HCT116 (cell line): ENCODE data around the gene CD93. TPM values are rescaled to one million over a fixed set of nuclear protein-coding genes. Genes with fewer than 3 reads are reported as not detected.

Experiments
- ATAC-seq: fragments of 200-7000 bp; cut with Tn5 transposase; 2 replicates; pipeline ENCODE4 v1.9.1; 2020; ENCODE audit warnings: mild to moderate bottlenecking, moderate library complexity
- BruUV-seq: library from RNA; stranded (reverse); fragments of 400-500 nt; replicated peaks from 2 replicates; lab custom pipeline; 2021; lab: Mats Ljungman, UMichigan
- CTCF ChIA-PET: fragments of 300-600 bp; sonication (Branson Sonifier 250); formaldehyde crosslinking; loops from one replicate; lab custom pipeline; 2021; ENCODE audit warnings: antibody characterized with exemption; lab: Charles Lee
- POLR2A ChIA-PET: fragments of 300-600, 350-600 bp; sonication (Branson Sonifier 250); formaldehyde crosslinking; loops from one replicate; lab custom pipeline; 2021; ENCODE audit warnings: antibody characterized with exemption; lab: Charles Lee
- RAD21 ChIA-PET, 2 experiments: fragments of 300-600 bp; sonication (Branson Sonifier 250); formaldehyde crosslinking; loops; one replicate each; lab custom pipeline; 2023; ENCODE audit warnings: low total read pairs in 2 of 2; ENCODE audit not compliant: uncharacterized antibody in 2 of 2, unreplicated experiment in 2 of 2, low non-redundant PET in 1 of 2; lab: Charles Lee
- DNase-seq: peaks from one replicate; pipeline ENCODE4 v3.0.0-alpha.2; 2010; ENCODE audit warnings: low read depth, low spot score
- H2AFZ ChIP-seq: fragments of 200-600 bp; shearing (Covaris generic), sonication (generic); 2 replicates; pipeline ENCODE4 v1.6.1; 2017; ENCODE audit warnings: low read depth, mixed run types, mixed read lengths, antibody characterized with exemption, low read length; ENCODE audit not compliant: poor library complexity, severe bottlenecking
- H3K27ac ChIP-seq: 2 replicates; pipeline ENCODE4 v1.5.1; 2012; ENCODE audit warnings: low read depth, low read length
- H3K27me3 ChIP-seq: fragments of 200-600 bp; sonication (generic); 2 replicates; pipeline ENCODE4 v1.6.1; 2016; ENCODE audit warnings: mixed run types, low read length, mixed read lengths; ENCODE audit not compliant: insufficient read depth
- H3K36me3 ChIP-seq, 2 experiments: fragments of 200-500 bp in 1 of 2; fragments of 200-600 bp in 1 of 2; sonication (Bioruptor generic) in 1 of 2; sonication (generic) in 1 of 2; 2 replicates each; pipeline versions ENCODE4 v1.5.1 to v1.6.1; 2014 to 2016; ENCODE audit warnings: low read length in 2 of 2, inconsistent platforms in 1 of 2, mixed read lengths in 1 of 2, mixed run types in 1 of 2; ENCODE audit not compliant: insufficient read depth in 2 of 2, control insufficient read depth in 1 of 2
- H3K4me1 ChIP-seq, 2 experiments: fragments of 200-600 bp in 1 of 2; sonication (generic) in 1 of 2; 2 replicates each; pipeline versions ENCODE4 v1.5.1 to v1.6.1; 2012 to 2017; ENCODE audit warnings: low read length in 2 of 2, inconsistent platforms in 1 of 2, mild to moderate bottlenecking in 1 of 2, mixed read lengths in 1 of 2, mixed run types in 1 of 2, moderate library complexity in 1 of 2; ENCODE audit not compliant: insufficient read depth in 2 of 2, control insufficient read depth in 1 of 2
- H3K4me2 ChIP-seq: fragments of 200-600 bp; sonication (generic); 2 replicates; pipeline ENCODE4 v1.6.1; 2017; ENCODE audit warnings: mixed run types, low read length, mixed read lengths
- H3K4me3 ChIP-seq, 2 experiments: fragments of 200-600 bp in 1 of 2; sonication (generic) in 1 of 2; replicated peaks in 1 of 2; 2 replicates each; pipeline ENCODE4 v1.5.1; 2011 to 2016; ENCODE audit warnings: low read length in 2 of 2, control low read depth in 1 of 2, low read depth in 1 of 2, mild to moderate bottlenecking in 1 of 2, mixed read lengths in 1 of 2, mixed run types in 1 of 2
- H3K79me2 ChIP-seq: fragments of 200-600 bp; sonication (generic); 2 replicates; pipeline ENCODE4 v1.6.1; 2017; ENCODE audit warnings: mild to moderate bottlenecking, mixed run types, low read length, moderate library complexity, mixed read lengths; ENCODE audit not compliant: insufficient read depth
- H3K9ac ChIP-seq: fragments of 200-600 bp; sonication (generic); 2 replicates; pipeline ENCODE4 v1.6.1; 2016; ENCODE audit warnings: low read length, mixed read lengths
- H3K9me2 ChIP-seq: fragments of 200-600 bp; sonication (generic), shearing (Covaris generic); 2 replicates; pipeline ENCODE4 v1.6.1; 2017; ENCODE audit warnings: mixed run types, mild to moderate bottlenecking, moderate library complexity; ENCODE audit not compliant: insufficient read depth
- H3K9me3 ChIP-seq, 2 experiments: fragments of 200-500 bp in 1 of 2; fragments of 200-600 bp in 1 of 2; sonication (Bioruptor generic) in 1 of 2; sonication (generic) in 1 of 2; 2 replicates each; pipeline ENCODE4 v1.6.1; 2014 to 2017; ENCODE audit warnings: low read length in 2 of 2, mixed read lengths in 2 of 2, inconsistent platforms in 1 of 2, low read depth in 1 of 2, mild to moderate bottlenecking in 1 of 2, mixed run types in 1 of 2, moderate library complexity in 1 of 2; ENCODE audit not compliant: control insufficient read depth in 1 of 2, insufficient read depth in 1 of 2
- H4K20me1 ChIP-seq: fragments of 200-600 bp; sonication (generic), shearing (Covaris generic); 2 replicates; pipeline ENCODE4 v1.6.1; 2017; ENCODE audit warnings: mixed run types, mild to moderate bottlenecking, moderate library complexity; ENCODE audit not compliant: insufficient read depth
- CEBPB ChIP-seq: IDR thresholded peaks from 2 replicates; pipeline ENCODE4 v1.6.1; 2012; ENCODE audit warnings: low read depth
- ELF1 ChIP-seq: IDR thresholded peaks from 2 replicates; pipeline ENCODE4 v1.6.1; 2012; ENCODE audit warnings: low read depth, borderline replicate concordance
- EZH2 ChIP-seq: fragments of 200-600 bp; sonication (generic); IDR thresholded peaks from 2 replicates; pipeline ENCODE4 v1.6.1; 2017; ENCODE audit warnings: antibody characterized with exemption, mixed run types
- EZH2phosphoT487 ChIP-seq: fragments of 200-600 bp; IDR thresholded peaks from 2 replicates; pipeline ENCODE4 v1.6.1; 2018; ENCODE audit warnings: antibody characterized with exemption, borderline replicate concordance
- FOSL1 ChIP-seq: IDR thresholded peaks from 2 replicates; pipeline ENCODE4 v1.6.1; 2012; ENCODE audit warnings: low read depth
- REST ChIP-seq: IDR thresholded peaks from 2 replicates; pipeline ENCODE4 v1.6.1; 2012; ENCODE audit warnings: low read depth
- SP1 ChIP-seq: IDR thresholded peaks from 2 replicates; pipeline ENCODE4 v1.6.1; 2012; ENCODE audit warnings: low read depth
- YY1 ChIP-seq: IDR thresholded peaks from 2 replicates; pipeline ENCODE4 v1.6.1; 2011; ENCODE audit warnings: low read length, low read depth, moderate library complexity, mild to moderate bottlenecking; ENCODE audit not compliant: insufficient replicate concordance; ENCODE audit errors: extremely low read depth
- intact Hi-C: fragments of 100-400 bp; cut with micrococcal nuclease; formaldehyde crosslinking; loops from 2 replicates; pipeline ENCODE4 v1.10.0; 2022
- total RNA-seq: library from RNA; stranded (reverse); gene quantifications from one replicate; pipeline ENCODE4 v1.2.1, GENCODE V29; 2021; ENCODE audit not compliant: unreplicated experiment
- TF ChIP-seq, protein P1 (sequence below): IDR thresholded peaks from 2 replicates; pipeline ENCODE4 v1.6.1; 2011; ENCODE audit warnings: mild to moderate bottlenecking, low read length, moderate library complexity; ENCODE audit not compliant: insufficient replicate concordance; ENCODE audit errors: extremely low read depth
- TF ChIP-seq, protein P2 (sequence below), 3 experiments: fragments of 200-600 bp in 1 of 3; sonication (generic) in 1 of 3; IDR thresholded peaks in 2 of 3; conservative IDR thresholded peaks in 1 of 3; 2 replicates each; pipeline ENCODE4 v1.5.1; 2012 to 2017; ENCODE audit warnings: low read depth in 2 of 3, low read length in 2 of 3, antibody characterized with exemption in 1 of 3, borderline replicate concordance in 1 of 3, control low read depth in 1 of 3, mild to moderate bottlenecking in 1 of 3, mixed read lengths in 1 of 3, mixed run types in 1 of 3, moderate library complexity in 1 of 3; ENCODE audit not compliant: insufficient read depth in 1 of 3

Gene CD93
- total RNA-seq, 1 experiment from 2014 or later, result 0.07 TPM

DNA sequence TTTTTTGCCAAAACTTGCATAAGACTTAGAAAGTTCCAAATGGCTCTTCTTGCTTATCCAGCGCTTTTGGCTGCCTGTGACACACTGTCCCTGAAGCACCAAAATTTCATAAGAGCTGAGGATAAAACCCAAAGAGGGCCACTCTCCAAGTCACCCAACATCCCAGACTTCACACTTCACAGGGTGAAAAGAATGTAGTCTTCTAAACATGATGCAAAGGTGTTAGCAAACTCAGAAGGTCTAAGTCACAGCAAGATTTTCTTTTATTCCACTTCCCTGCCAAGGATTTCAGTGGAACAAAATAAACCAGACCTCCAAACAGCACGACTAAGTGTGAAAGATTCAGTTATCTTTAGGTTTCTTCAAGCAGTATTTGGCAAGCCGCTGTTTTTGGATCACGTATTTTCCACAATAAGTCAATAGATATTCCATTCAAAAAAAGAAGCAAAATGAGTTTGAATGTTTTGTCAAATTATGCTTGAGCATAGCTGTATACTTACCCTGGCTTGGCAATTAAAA lies 44.6 kb upstream of the CD93 start:
- no peak for TF ChIP-seq ELF1
- TF ChIP-seq CEBPB, result no peak
- TF ChIP-seq, protein P1, sequence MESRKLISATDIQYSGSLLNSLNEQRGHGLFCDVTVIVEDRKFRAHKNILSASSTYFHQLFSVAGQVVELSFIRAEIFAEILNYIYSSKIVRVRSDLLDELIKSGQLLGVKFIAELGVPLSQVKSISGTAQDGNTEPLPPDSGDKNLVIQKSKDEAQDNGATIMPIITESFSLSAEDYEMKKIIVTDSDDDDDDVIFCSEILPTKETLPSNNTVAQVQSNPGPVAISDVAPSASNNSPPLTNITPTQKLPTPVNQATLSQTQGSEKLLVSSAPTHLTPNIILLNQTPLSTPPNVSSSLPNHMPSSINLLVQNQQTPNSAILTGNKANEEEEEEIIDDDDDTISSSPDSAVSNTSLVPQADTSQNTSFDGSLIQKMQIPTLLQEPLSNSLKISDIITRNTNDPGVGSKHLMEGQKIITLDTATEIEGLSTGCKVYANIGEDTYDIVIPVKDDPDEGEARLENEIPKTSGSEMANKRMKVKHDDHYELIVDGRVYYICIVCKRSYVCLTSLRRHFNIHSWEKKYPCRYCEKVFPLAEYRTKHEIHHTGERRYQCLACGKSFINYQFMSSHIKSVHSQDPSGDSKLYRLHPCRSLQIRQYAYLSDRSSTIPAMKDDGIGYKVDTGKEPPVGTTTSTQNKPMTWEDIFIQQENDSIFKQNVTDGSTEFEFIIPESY, result no peak
- TF ChIP-seq FOSL1, result no peak
- TF ChIP-seq, protein P2, sequence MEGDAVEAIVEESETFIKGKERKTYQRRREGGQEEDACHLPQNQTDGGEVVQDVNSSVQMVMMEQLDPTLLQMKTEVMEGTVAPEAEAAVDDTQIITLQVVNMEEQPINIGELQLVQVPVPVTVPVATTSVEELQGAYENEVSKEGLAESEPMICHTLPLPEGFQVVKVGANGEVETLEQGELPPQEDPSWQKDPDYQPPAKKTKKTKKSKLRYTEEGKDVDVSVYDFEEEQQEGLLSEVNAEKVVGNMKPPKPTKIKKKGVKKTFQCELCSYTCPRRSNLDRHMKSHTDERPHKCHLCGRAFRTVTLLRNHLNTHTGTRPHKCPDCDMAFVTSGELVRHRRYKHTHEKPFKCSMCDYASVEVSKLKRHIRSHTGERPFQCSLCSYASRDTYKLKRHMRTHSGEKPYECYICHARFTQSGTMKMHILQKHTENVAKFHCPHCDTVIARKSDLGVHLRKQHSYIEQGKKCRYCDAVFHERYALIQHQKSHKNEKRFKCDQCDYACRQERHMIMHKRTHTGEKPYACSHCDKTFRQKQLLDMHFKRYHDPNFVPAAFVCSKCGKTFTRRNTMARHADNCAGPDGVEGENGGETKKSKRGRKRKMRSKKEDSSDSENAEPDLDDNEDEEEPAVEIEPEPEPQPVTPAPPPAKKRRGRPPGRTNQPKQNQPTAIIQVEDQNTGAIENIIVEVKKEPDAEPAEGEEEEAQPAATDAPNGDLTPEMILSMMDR (IDR thresholded peaks at IDR 0.05 in 2 of 3, conservative IDR thresholded peaks at IDR 0.05 in 1 of 3; ENCODE audit: borderline replicate concordance in 1 of 3, insufficient read depth in 1 of 3, low read depth in 2 of 3, low read length in 2 of 3), result no peak
- TF ChIP-seq SP1, result no peak
- no peak for TF ChIP-seq EZH2phosphoT487
- no peak for TF ChIP-seq YY1
- TF ChIP-seq EZH2, result no peak
- no peak for TF ChIP-seq REST
- H3K4me3 ChIP-seq, result no peak overlapping the region
- 0 out of 4 replicates have a peak, but pooled peaks cover 0 to under 1% of the 10 kb centered on the region in 2 experiments for H3K4me1 ChIP-seq
- ChIA-PET RAD21 (no interaction called here), POLR2A (no interaction called here), CTCF (interaction anchor here (0.6 kb wide), 1 partner anchor 30 kb away, joined by 3 read pairs; no protein-coding TSS in a partner anchor)
- no peak overlapping the region for H3K9ac ChIP-seq
- no peaks in the 10 kb centered on the region for H3K36me3 ChIP-seq
- H3K4me2 ChIP-seq, result no peak overlapping the region
- H3K27ac ChIP-seq, result no peak overlapping the region
- no peaks in the 10 kb centered on the region for H3K79me2 ChIP-seq
- H4K20me1 ChIP-seq, result no peaks in the 10 kb centered on the region
- no peak overlapping the region for H2AFZ ChIP-seq
- intact Hi-C loops, result no loop called here
- H3K9me3 ChIP-seq, result no peaks in the 10 kb centered on the region
- no peaks in the 10 kb centered on the region for H3K9me2 ChIP-seq
- ATAC-seq, result no peak
- BruUV-seq, result no TSS peak
- DNase-seq, result no peak
- H3K27me3 ChIP-seq, result no peaks in the 10 kb centered on the region
